RCC 7860 (cell line): ENCODE data around the gene ETFDH.
"Not testable (repeated sequence)": the region's sequence is repeated elsewhere in the genome, so short reads cannot be mapped to it uniquely, and the experiment has no call there.

Experiments
- DNase-seq: peaks from one replicate; pipeline ENCODE4 v3.0.0-alpha.2; 2015; ENCODE audit warnings: low spot score
- FAIRE-seq: peaks from 2 replicates; lab custom pipeline; 2012; peaks lifted over from hg19 to GRCh38; lab: Jason Lieb, UNC

Gene ETFDH

DNA sequence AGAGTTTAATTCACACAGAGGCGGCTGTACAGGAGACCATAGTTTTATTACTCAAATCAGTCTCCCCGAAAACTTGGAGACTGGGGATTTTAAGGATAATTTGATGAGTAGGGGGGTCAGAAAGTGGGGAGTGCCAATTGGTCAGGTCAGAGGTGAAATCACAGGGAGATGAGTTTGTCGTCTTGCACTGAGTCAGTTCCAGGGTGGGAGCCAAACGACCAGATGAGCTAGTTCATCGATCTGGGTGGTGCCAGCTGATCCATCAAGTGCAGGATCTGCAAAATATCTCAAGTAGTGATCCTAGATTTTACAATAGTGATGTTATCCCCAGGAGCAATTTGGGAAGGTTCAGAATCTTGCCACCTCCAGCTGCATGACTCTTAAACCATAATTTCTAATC is 4.0 kb downstream of the ETFDH start:
- no peak for DNase-seq
- FAIRE-seq, result no peak

GRCh38 chr4:158678767-158679166 is 6.7 kb downstream of the ETFDH start:
- FAIRE-seq, result no peak

GRCh38 chr4:158681629-158682028 is 9.5 kb downstream of the ETFDH start:
- FAIRE-seq (no peak), DNase-seq (no peak)

More at GRCh38 chr4:158678767-158679166, 6.7 kb downstream of the ETFDH start:
- DNase-seq, result no peak

- FAIRE-seq (no peak), DNase-seq (no peak)
Observed at GRCh38 chr4:158682066-158682465, 10.0 kb downstream of the ETFDH start.

GRCh38 chr4:158688813-158689212 is 16.7 kb downstream of the ETFDH start:
- FAIRE-seq, result no peak
- DNase-seq, result no peak

- FAIRE-seq, result no peak
- no peak for DNase-seq
Observed at GRCh38 chr4:158704274-158704673, 32.2 kb downstream of the ETFDH start.

DNA sequence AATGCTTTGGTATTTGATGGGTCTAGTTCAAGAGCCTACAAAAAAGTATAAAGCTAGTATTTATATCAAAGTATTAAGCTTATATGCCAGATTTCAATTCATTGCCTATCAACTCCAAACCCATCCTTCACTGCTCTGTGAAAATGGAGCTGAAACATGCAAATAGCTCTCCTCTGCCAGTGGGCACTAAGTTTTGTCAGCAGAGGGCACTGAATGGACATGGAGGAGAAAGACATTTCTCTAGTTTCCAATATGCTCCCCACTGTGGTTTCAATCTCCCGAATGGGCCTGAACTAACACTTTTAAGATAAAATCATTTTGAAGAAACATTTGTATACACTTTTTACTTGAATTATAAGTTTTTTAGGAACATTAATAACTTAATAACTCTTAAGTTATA is 38.7 kb downstream of the ETFDH start:
- no peak for FAIRE-seq
- DNase-seq, result no peak

DNA sequence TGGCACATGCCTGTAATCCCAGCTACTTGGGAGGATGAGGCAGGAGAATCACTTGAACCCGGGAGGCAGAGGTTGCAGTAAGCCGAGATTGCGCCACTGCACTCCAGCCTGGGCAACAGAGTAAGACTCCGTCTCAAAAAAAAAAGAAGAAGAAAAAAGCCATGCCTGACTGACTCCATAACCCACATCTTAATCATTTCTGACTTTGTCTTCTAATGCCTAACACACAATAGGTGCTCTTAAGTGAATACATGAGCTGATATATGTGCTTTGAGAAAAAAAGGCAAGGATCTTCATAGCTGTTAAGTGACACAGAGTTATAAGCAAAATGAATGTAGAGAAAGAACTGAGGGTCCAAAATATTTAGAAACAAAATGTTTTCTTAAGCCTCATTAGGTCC is 40.5 kb downstream of the ETFDH start:
- DNase-seq, FAIRE-seq: not testable (repeated sequence)

- FAIRE-seq (no peak), DNase-seq (no peak)
Observed at GRCh38 chr4:158714937-158715336, 42.8 kb downstream of the ETFDH start.

DNA sequence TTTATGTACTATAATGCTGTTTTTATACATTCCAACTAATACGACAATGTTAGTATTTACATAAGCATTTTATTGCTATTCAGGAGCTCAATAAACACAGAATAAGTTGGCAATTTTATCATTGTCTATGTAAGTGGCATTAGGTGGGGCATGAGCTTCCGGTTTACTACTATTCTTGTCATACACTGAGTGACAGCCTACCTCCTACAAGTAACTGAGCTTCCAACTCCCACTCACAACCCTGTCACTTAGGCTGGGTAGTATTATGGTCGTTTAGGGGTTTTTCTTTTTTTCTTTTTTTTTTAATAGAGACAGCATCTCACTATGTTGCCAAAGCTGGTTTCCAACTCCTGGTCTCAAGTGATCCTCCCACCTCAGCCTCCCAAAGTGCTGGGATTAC is 43.7 kb downstream of the ETFDH start:
- no peak for FAIRE-seq
- no peak for DNase-seq

GRCh38 chr4:158721680-158722079 is 49.6 kb downstream of the ETFDH start:
- FAIRE-seq (no peak), DNase-seq (no peak)

DNA sequence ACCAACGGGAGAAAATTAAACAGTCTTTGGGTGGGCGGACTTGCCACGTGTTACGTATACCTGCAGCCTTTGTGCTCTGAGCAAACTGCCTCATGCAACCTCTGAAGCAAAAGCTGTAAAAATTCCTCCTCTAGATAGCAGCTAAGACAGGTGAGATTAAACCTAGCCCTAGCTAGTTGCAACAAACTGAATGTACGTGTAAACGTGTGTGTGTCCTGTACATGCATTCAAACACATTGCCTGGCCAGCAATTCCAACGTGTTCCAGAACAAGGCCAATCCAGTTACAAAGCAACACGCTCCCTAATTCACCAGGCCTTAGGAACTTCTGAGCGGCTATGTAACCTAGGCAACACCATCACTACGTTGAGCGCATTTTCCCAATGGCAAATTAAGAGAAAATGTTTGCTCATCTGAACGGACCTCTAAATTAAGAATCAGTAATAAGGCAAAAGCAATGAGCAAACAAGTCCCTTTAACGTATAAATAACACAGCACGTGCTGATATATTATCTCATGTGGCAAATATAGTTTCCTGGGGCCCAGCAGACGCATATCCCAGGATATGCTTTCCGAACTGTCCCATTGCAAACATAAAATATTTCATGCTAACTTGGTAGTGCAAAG is 50.3 kb downstream of the ETFDH start:
- DNase-seq, result peak; percentile 13
- no peak for FAIRE-seq

DNA sequence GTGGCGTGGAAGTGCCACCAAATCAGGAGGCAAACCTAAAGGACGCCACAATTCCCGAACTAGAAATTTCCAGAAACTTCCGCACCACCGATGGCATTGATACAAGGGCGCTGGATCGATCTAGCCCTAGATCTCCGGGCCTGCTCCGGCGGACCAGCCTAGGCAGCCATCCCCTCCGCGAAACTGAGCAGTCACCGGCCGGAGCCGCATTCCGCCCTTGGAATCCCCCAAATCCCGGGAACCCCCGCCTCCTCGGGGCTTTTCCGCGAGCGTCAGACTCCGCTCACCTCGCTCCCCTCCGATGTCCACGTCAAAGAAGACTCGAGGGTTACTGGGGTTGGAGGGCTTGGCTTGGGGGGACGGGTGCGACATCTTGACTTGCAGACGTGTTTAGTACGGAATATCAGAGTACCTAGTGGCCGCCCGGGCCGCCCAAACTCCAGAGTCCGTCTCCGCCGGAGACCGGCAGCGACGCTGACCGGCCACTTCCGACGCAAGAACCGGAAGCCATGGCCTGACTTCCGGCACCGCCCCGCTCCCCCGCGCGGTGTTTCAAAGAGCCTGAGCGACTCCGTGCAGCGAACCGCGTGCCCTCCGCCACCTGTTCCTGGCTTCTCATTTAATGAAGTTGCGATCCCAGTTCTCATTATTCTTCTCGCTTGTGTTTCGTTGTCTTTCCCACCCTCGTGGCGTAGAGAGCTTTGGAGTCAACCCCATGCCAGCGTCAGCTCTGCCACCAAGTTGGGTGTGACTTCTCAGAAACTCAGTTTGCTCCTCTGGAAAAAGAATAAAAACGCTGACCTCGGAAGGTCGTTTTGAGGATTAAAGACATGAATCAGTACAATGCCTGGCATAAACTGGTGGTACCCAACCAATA is 51.1 kb downstream of the ETFDH start, which contains the start of gene PPID:
Gene PPID (minus strand): TSS at position 480 of the 877 bp plus-strand sequence. CDS start 108 bp downstream, at position 372.
- peak; percentile 49 for DNase-seq

GRCh38 chr4:158724637-158725036 is 52.5 kb downstream of the ETFDH start:
- FAIRE-seq (no peak), DNase-seq (no peak)

More for the DNA sequence above, 51.1 kb downstream of the ETFDH start, which contains the start of gene PPID:
- no peak for FAIRE-seq

GRCh38 chr4:158726633-158727032 is 54.5 kb downstream of the ETFDH start:
- FAIRE-seq, result no peak
- no peak for DNase-seq

DNA sequence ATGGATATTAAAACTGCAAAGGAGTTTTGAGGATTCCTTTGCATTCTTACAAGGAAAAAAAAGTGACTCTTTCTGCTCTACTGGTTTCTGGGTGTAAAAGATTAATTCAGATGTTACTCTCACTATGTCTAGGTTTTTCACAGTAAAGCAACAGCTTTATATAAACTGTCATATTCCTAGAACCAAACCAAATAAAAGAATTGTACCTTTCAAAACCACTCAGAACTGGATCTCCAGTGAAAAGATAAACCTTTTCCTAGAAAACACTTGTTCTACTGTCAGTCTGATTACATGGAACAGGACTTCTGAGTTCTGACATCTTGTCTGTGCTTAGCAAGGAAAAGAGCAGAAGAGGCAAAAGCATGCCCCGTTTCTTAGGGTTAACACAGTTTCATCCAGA is 56.1 kb downstream of the ETFDH start:
- no peak for FAIRE-seq
- DNase-seq, result no peak

- peak; percentile 13 for DNase-seq
- FAIRE-seq, result no peak
Observed at GRCh38 chr4:158729716-158730559, 57.8 kb downstream of the ETFDH start.

DNA sequence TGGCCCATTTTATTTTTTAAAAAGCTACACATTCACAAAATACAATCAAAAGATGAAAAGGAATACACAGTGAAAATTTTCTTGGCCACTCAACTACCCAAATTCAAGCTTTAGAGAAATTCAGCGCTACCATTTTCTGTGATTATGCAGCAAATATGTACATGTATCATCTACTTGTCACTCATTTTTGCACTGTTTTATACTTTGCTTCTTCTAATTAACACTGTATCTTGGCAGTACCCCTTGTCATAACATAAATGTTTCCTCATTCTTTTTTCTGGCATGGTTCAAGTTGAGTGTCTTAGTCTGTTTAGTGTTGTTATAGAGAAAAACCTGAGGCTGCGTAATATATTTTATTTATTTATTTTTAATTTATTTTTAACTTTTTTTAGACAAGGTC is 66.8 kb downstream of the ETFDH start:
- FAIRE-seq (no peak), DNase-seq (no peak)

DNA sequence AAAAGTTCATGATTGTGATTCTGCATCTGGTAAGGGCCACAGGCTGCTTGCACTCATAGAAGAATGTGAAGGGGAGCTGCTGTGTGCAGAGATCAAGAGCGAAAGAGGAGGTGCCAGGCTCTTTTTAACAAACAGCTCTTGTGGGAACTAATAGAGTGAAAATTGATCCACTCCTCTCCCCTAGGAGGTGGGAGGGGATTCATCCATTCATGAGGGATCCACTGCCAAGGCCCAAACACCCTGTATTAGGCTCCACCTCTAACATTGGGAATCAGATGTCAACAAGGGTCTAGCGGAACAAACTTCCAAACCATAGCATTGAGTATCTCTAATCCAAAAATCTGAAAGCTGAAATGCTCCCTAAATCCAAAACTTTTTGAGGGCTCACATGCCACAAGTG is 67.5 kb downstream of the ETFDH start:
- FAIRE-seq (no peak), DNase-seq (no peak)

DNA sequence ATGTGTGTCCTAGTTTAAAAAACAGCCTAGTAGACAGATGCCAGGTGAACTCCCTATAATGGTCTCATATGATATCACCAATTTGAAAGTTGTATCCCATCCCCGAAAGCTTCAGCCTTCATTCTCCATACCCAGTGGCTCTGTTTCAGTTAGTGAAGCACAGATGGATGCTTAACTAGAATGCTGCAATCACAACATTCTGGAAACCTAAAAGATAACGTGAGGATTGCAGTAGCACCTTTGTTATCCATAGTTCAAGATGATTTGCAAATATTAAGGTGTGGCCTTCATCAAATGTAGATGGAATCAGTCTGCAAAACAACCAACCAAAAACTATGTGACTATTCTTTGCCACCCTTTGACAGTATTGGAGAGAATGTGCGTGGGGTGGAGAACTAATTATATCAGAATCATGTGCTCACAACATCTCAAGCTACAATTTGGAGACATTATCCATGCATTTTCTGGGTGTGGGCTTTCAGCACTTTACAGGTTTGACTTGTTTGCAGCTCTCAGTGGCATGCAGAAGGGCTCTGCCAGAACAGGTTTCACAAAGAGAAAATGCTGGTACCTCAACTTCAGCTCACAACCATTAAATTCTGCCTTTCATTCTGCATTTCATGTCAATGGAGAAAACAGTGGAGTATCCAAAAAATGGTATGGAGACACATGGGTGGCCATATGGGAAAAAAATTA is 69.4 kb downstream of the ETFDH start:
- DNase-seq, result no peak
- no peak for FAIRE-seq

GRCh38 chr4:158746537-158746936 is 74.4 kb downstream of the ETFDH start:
- not testable (repeated sequence) for DNase-seq, FAIRE-seq
